Caki2 (cell line): ENCODE data around the gene ETV6. TPM values are rescaled to one million over a fixed set of nuclear protein-coding genes. Genes with fewer than 3 reads are reported as not detected.

ENCODE experiments used
- DNase-seq: peaks from one replicate; pipeline ENCODE4 v3.0.0-alpha.2; 2015; ENCODE audit warnings: low read depth
- in situ Hi-C: cut with HindIII; loops from 2 replicates; pipeline ENCODE4 v1.10.0; 2016; ENCODE audit warnings: low sequenced_read_pairs, low pct_unique_long_range_greater_than_20kb, mixed read lengths
- total RNA-seq: library from RNA; depleted of rRNA; stranded (reverse); fragments of >200 nt; shearing (Covaris generic); gene quantifications from 2 replicates; pipeline ENCODE4 v1.2.3, GENCODE V29; 2014; ENCODE audit warnings: low replicate concordance

The ETV6 gene
- total RNA-seq, 1 experiment from 2014 or later: 14.7 TPM

DNA sequence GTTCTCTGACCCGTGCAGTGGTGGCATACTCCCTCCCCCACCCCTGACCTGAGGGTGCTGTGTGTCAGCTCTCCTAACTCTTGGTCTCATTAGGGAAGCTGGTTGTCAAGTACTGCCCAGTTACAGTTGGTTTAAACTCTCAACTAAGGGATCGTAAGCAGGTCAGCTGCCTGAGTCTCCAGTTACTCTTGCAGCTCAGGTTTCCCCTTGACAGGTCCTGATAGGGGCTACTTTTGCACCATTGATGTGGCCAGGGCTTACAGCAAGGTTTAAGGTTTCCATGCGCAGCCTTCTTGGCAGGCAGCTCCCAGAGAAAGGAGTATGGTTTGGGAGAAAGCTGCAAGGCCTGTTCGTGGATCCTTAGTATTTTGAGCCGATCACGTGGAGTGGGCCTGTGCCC lies 74.5 kb downstream of the ETV6 start:
- in situ Hi-C loops: no loop called here

DNA sequence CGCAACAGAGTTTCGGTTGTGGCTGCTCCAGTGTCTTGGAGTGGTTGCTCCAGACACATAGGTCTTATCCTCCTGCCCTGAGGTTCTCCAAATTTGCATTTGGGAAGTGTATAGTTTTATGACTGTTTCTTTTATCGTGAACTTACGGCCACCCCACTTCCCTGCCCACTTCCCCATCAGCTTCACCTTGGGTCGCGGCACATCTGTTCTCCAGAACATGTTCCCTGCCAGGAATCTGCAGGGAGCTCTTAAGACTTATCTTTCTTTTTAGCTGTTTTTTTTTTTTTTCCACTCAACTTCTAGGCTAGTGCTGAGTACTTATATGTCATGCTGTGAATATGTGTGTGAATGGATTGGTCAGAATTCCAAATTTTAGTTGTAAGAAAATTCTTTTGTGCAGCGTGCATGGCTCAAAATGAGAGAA lies 75.4 kb downstream of the ETV6 start:
- no peak for DNase-seq
- in situ Hi-C loops: no loop called here

More for the DNA sequence above, 74.5 kb downstream of the ETV6 start:
- no peak for DNase-seq

DNA sequence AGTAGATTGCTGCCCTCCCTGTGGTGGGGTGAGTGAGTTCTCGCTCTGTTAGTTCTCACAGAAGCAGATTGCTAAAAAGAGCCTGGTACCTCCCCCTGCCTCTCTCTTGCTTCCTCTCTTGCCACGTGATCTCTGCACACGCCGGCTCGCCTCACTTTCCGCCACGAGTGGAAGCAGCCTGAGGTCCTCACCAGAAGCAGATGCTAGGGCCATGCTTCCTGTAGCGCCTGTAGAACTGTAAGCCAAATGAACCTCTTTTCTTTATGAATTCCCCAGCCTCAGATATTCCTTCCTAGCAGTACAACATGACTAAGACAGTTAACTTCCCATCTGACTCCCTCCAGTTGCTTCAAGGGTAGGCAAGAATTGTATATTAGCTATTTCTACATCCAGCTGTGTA lies 76.2 kb downstream of the ETV6 start:
- no peak for DNase-seq
- in situ Hi-C loops: no loop called here

DNA sequence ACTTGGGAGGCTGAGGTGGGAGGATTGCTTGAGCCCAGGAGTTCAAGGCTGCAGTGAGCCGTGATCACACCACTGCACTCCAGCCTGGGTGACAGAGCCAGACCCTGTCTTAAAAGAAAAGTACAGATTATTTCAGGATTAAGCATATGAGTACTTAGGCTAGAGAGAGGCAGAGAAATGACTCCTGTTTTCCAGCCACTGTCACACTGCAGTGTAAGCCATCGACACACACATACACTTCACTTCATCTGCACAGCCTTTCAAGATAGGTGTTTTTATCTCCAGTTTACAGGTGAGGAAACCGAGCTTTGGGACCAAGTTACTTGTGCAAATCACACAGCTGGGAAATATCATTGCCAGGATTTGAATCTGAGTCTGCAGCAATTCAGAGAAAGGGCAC lies 77.2 kb downstream of the ETV6 start:
- in situ Hi-C loops: no loop called here
- no peak for DNase-seq

DNA sequence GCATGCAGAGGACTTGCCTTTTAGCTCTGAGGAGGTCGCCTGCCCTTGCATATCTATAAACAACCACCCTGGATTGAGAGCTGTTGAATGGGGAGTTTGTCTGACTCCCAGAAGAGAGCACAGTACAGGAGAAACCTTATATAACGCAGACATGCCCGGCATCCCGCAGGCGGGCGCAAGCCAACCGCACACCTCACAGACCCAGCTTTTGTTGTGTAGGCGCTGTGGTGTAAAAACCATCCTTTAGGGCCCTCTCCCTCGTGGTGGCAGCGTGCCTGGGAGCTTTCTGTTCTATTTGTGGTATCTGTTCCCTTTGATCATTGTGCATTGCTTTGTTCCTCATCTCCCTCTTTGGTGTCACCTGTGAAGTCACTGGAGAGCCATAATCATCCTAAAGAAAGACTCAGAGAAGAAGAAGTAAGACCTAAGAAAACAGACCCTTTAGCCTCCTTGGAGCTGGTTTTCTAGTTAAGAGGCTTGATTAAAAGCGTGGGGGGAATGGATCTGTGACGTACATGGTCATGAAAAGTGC lies 77.7 kb downstream of the ETV6 start:
- no peak for DNase-seq
- in situ Hi-C loops: no loop called here

DNA sequence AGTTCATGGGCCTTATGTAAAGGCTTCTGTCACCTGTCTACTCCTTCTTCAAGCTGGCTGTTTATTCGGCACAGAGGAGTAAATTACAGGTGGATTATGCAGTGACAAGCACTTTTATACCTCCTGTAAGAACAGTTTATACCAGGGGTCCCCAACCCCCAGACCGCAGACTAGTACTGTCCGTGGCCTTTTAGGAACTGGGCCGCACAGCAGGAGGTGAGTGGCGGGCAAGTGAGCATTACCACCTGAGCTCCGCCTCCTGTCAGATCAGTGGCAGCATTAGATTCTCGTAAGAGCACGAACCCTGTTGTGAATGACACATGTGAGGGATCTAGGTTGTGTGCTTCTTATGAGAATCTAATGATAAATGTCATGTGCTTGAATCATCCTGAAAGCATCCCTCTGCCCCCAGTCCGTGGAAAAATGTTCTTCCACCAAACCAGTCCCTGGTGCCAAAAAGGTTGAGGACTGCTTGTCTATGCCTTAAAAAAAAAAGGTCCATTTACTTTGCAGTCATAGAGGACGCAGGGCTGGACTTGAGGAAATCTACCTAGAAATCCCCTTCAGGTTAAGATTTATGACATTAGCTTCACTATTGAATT lies 78.8 kb downstream of the ETV6 start:
- in situ Hi-C loops: no loop called here
- no peak for DNase-seq

DNA sequence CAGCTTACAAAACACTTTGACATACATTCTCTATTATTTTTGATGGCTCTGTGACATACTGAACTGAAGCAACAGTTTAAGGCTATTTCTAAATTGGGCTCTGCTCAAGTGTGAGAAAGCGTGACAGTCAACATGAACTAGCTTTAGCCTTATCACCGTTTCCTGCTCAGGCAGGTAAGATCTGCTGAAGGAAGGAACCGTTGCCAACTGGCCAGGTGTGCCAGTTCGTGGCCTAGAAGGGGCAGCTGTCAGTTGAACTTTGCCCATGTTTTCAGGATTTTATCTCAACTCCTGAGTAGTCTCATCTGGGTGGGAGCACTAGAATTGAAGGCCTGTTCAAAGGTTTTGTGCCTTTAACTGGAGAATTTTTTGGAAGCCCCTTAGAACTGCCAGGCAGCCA lies 79.5 kb downstream of the ETV6 start:
- DNase-seq: no peak
- in situ Hi-C loops: no loop called here

DNA sequence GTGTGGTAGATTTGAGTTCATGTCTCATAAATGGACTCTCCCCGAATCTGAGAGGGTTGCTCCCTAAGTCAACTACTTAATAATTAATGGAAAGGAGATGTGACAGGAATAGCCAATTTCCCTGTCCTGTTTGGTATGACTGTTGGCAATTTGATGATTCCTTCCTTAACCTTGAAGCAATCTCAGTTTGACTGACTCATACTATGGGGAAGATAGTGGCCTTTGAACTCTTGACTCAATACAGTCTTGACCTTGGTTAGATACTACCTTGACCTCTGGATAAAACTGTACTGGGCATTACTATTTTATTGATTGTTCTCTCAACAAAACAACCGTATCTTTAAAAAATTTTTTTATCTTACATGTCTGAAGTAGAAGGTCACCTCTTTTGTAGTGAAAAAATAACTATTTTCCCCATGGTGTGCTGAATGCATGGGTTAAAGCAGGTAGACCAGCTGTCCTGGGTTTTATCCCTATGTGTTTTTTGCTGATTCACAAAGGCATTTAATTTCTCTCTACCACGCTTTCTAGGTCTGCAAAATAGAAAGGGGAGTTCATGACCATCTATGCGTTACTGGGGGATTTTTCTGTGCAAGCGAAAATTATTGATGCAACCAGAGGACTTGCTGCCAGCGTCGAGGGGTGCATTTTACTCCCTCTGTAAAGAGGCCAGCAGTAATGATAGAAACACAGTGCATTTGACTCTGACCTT lies 80.1 kb downstream of the ETV6 start:
- in situ Hi-C loops: no loop called here
- no peak for DNase-seq

DNA sequence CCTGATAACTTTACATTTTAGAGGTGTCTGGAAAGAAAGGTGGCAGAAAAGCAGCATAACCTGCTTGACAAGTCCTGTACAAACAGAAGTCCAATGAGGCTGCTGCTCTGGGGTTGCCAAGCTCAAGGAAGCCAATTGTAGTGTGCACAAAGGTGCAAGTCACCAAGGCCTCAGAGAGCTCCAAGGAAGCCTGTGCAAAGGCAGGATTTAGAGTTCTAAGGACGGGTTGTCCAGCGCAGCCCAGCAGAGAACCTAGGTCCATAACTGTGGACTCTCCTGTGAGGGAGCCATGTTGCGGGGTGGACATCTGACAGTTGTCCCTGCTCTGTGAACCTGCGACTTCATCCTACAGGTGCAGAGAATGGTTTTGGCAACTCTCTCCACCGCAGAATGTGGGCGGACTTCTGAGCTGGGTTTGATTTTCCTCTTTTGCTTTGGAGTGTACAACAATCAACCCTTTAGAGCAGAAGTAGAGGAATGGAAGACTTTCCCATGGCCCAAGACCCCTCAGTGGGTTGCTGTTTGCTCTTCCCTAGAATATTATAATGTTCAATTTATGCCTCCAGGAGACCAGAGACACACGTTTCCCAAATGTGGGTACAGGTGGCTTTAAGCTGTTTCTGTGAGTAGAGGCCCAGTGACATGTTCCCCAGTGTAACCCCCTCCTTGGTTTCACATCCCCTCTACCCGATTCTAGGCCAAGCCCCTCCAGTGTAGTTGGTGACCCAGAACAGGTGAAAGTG lies 81.0 kb downstream of the ETV6 start:
- in situ Hi-C loops: no loop called here
- no peak for DNase-seq

DNA sequence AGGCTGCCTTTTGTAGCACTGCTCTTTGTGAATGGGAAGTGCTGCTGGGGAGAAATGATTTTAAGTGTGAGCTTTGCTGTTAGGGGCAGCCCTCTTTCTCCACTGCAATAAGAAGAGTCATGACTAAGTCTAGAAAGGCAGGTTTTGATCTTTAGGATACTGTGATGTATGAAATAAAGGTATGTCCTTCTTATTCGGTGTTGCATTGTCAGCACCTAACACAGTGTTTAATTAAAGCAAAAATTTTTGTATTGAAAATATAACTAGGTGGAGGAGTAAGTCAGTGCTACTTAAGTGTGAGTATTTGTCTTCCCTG lies 81.5 kb downstream of the ETV6 start:
- DNase-seq: no peak
- in situ Hi-C loops: no loop called here

DNA sequence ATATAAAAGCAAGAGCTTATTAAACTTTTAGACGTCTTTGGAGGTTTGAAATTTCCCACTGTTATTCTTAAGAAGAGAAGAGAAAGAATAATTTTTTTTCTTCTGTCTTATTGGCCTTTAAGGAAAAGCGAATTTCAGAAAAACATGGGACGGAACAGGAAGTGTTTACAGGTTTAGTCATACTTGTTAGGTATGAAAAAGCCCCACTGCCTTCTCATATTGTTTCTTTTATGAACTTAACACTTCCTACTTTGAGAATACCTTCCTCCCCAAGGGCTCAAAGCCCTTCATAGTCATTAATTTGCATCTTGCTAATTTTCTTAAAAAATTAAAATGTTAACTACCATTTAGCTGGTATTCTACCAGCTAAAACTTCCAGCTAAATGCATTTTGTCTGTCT lies 82.0 kb downstream of the ETV6 start:
- no peak for DNase-seq
- in situ Hi-C loops: no loop called here

DNA sequence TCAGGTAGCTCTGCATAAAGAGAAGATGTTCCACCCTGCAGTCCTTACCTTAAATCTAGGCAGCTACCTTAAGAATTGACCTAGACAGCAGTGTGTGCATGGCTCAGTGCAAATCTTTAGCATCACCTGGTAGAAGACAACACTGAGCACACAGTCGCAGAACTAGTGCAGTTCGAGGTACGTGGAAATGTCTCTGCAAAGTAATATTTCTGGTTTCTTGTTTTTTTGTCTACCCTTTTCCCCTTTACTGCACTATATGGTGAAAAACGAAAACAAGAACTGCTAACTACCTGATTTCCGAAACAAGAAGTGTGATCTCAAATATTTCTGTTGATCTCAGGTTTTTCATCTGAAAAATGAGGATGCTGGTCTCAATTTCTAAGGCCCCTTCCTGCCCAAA lies 82.5 kb downstream of the ETV6 start:
- in situ Hi-C loops: no loop called here
- no peak for DNase-seq

DNA sequence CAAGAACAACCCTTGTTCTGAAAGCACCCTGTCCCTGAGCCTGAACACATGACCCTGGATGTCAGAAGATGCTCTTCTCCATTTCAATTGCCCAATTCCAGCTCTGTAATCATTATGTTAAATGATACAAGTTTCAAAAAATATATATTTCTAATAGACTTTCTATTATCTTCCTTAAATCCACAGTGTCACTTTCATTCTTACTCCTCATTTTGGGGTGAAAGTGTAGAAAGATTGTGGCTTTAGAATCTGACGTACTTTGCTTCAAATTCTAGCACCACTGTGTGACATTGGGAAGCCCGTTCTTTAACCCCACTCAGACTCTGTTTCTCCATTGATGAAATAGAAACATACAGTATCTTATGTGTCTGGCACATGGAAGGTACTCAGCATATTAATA lies 83.2 kb downstream of the ETV6 start:
- in situ Hi-C loops: no loop called here

DNA sequence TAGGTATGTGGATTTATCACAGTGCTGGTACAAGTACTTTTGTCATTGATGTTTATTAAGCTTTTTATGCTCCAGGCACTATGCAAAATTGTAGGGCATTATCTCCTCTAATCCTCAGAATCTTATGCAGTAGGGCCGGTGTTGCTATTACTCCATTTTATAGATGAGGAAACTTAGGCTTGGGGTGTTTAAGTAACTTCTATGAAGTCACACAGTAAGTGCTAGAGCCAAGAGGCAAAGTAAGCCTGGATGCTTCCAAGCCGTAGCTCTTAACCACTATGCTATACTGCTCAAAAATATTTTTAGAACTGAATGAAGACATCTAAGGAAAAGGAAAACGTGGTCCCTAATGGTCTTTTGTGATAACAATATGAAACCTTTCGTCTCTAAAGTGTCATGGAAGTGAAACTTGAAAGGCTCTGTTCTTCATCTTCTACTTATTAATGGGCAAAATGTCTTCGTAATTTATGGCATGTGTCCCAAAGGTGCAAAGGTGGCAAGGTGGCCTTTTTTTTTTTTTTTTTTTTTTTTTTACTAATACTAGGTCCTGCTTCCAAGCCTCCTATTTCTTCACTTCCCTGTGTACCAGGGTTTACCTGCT lies 85.2 kb downstream of the ETV6 start:
- no peak for DNase-seq
- in situ Hi-C loops: no loop called here

More for the DNA sequence above, 83.2 kb downstream of the ETV6 start:
- DNase-seq: no peak

DNA sequence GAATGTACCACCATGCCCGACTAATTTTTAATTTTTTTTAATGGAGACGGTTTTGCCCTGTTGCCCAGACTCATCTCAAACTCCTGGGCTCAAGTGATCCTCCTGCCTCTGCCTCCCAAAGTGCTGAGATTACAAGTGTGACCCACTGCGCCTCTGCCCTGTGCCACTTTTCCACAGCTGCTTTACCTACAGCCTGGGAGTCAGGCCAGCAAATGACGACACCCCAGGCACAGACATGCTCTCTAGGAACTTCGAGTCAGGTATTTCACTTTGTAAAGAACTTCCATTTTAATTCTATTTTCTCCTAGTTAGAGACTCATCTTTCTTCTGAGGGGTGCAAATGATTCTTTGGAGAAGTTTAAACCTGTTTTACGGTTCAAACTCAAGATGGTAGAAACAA lies 89.0 kb downstream of the ETV6 start:
- in situ Hi-C loops: no loop called here
- DNase-seq: no peak

DNA sequence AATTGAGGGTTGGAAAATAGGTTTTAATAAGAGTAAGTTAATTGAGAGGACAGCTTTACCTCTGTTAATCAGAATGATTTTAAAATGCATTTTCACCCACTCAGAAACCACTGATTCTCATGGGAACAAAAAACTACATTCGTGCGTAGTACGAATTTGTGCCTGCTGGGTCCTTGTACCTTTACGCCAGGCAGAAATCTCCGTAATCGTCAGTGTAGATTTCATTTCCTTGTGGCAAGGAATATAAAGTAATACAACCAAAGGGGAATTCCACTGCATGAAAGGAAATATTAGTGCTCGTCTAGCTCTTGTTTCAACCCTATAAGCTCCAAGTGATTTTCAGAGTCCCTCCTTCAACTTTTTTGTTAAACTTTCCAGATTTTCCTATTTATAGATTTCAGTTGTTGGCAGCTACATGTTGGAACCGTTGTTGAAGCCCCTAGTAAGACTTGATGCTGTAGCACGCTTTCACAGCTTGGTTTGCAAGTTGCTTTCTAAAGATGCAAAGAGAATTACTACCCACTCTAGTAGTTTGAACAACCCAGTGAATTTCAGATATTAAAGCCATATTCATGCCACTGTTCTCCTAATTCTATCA lies 90.6 kb downstream of the ETV6 start:
- in situ Hi-C loops: no loop called here
- DNase-seq: no peak

DNA sequence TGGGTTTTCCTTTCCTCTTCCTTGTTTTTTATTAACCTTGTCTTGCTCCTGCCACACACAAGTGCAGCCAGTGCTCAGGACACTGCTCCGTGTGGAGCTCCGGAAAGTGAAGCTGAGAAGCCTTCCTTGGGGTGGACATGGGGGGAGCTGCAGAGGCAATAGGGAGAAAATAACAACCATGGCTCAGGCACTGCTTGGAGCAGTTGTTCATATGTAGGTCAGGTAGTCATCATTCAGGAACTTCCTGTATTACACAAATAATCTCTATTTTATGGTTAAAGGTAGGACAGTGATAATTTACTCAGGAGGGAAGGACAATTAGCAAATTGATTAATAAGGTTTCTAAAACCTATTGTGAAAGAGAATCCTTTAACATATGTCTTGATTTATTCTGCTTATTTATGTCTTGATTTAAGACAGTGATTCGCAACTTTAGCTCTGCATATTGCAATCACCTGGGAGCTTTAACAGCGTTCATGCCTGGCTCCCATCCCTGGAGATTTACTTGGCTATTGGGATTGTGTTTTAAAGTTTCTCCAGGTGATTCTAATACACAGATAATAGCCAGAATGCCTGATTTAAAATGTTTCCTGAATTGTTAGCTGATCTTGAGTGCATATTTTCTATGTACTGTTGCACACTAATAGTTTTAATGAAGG lies 92.1 kb downstream of the ETV6 start:
- in situ Hi-C loops: no loop called here
- no peak for DNase-seq
